HepG2 (cell line): Measurements from ENCODE around the gene GPR158. TPM values are rescaled to one million over a fixed set of nuclear protein-coding genes. Genes with fewer than 3 reads are reported as not detected.

Experiments used
- ATAC-seq: fragments of 200-7000 bp; cut with Tn5 transposase; 3 replicates; pipeline ENCODE4 v1.9.1; 2020; ENCODE audit warnings: mild to moderate bottlenecking, moderate library complexity
- BruUV-seq: library from RNA; stranded (reverse); fragments of 400-500 nt; replicated peaks from 2 replicates; lab custom pipeline; 2021; lab: Mats Ljungman, UMichigan
- CTCF ChIA-PET: fragments of 300-600 bp; formaldehyde crosslinking; extraction: SDS; loops from one replicate; lab custom pipeline; 2021; ENCODE audit warnings: low total read pairs, inconsistent platforms, low intra/inter-chr PET ratio; lab: Yijun Ruan, JAX
- POLR2A ChIA-PET: fragments of 350-600 bp; sonication (Branson Sonifier 250); formaldehyde crosslinking; loops from one replicate; lab custom pipeline; 2020; ENCODE audit warnings: antibody characterized with exemption, inconsistent platforms; lab: Yijun Ruan, JAX
- DNase-seq: peaks from one replicate; pipeline ENCODE4 v3.0.0-alpha.2; 2015; ENCODE audit warnings: low spot score
- FAIRE-seq: peaks from 3 replicates; lab custom pipeline; 2011; peaks lifted over from hg19 to GRCh38; lab: Jason Lieb, UNC
- H2AFZ ChIP-seq: one replicate; pipeline ENCODE4 v1.6.1; 2011; ENCODE audit warnings: low read length, inconsistent platforms
- H3K27ac ChIP-seq: fragments of 300-600 bp; 3 replicates; pipeline ENCODE4 v1.8.0; 2011; ENCODE audit warnings: mixed run types, mild to moderate bottlenecking, mixed read lengths, low read length, inconsistent platforms; ENCODE audit not compliant: insufficient read depth; ENCODE audit errors: extremely low read length
- H3K27me3 ChIP-seq, 2 experiments: fragments of 200-600 bp in 1 of 2; 2 replicates in 1 of 2; 3 replicates in 1 of 2; pipeline versions ENCODE4 v1.6.0 to v1.8.0; 2011; ENCODE audit warnings: low read length in 2 of 2, mild to moderate bottlenecking in 2 of 2, moderate library complexity in 2 of 2, inconsistent platforms in 1 of 2; ENCODE audit not compliant: insufficient read depth in 2 of 2, control insufficient read depth in 1 of 2
- H3K36me3 ChIP-seq, 2 experiments: fragments of 200-600 bp in 1 of 2; replicated peaks in 1 of 2; 2 replicates in 1 of 2; 3 replicates in 1 of 2; pipeline versions ENCODE4 v1.5.1 to v1.8.0; 2011; ENCODE audit warnings: low read length in 2 of 2, inconsistent platforms in 1 of 2; ENCODE audit not compliant: insufficient read depth in 2 of 2, control insufficient read depth in 1 of 2
- H3K4me1 ChIP-seq: 2 replicates; pipeline ENCODE4 v1.5.1; 2012; ENCODE audit warnings: low read length, inconsistent platforms; ENCODE audit not compliant: insufficient read depth
- H3K4me2 ChIP-seq: 2 replicates; pipeline ENCODE4 v1.6.0; 2011; ENCODE audit warnings: low read depth, low read length, inconsistent platforms
- H3K4me3 ChIP-seq, 3 experiments: fragments of 200-600 bp in 1 of 3; sonication (generic), shearing (Covaris generic) in 1 of 3; replicated peaks in 1 of 3; 2 replicates each; pipeline ENCODE4 v1.5.1; 2011 to 2016; ENCODE audit warnings: low read length in 3 of 3, inconsistent platforms in 2 of 3, low read depth in 2 of 3, mild to moderate bottlenecking in 2 of 3, control low read depth in 1 of 3, mixed read lengths in 1 of 3; ENCODE audit not compliant: insufficient read depth in 1 of 3
- H3K79me2 ChIP-seq: one replicate; pipeline ENCODE4 v1.6.1; 2011; ENCODE audit warnings: low read length, inconsistent platforms; ENCODE audit not compliant: insufficient read depth
- H3K9ac ChIP-seq: 2 replicates; pipeline ENCODE4 v1.6.0; 2011; ENCODE audit warnings: mild to moderate bottlenecking, low read depth, low read length, inconsistent platforms; ENCODE audit not compliant: insufficient read depth
- H3K9me3 ChIP-seq: 2 replicates; pipeline ENCODE4 v1.5.1; 2012; ENCODE audit warnings: mild to moderate bottlenecking, low read length
- H4K20me1 ChIP-seq: 2 replicates; pipeline ENCODE4 v1.6.0; 2011; ENCODE audit warnings: inconsistent platforms, mild to moderate bottlenecking, low read length, moderate library complexity; ENCODE audit not compliant: insufficient read depth
- HNRNPL ChIP-seq: fragments of 200-400 bp; formaldehyde crosslinking; IDR thresholded peaks from 2 replicates; pipeline ENCODE4 v1.6.1; 2017; ENCODE audit warnings: mild to moderate bottlenecking, low read depth, low read length
- HOXA9 ChIP-seq: sonication (generic); formaldehyde crosslinking; IDR thresholded peaks from 2 replicates; pipeline ENCODE4 v1.8.1; 2022; ENCODE audit warnings: missing genetic modification reagents, mild to moderate bottlenecking, moderate library complexity, borderline replicate concordance
- RFX1 ChIP-seq: fragments of 450-650 bp; IDR thresholded peaks from 2 replicates; pipeline ENCODE4 v1.6.1; 2017
- ZNF652 ChIP-seq: IDR thresholded peaks from 2 replicates; pipeline ENCODE4 v1.6.1; 2016; ENCODE audit warnings: low read depth, borderline replicate concordance
- ZNF780A ChIP-seq: sonication (generic); formaldehyde crosslinking; IDR thresholded peaks from 2 replicates; pipeline ENCODE4 v1.8.0; 2022; ENCODE audit warnings: mild to moderate bottlenecking, missing genetic modification reagents, moderate library complexity
- WGBS: methylation state at CpG from one replicate; pipeline ENCODE4 v1.1.6; 2017; ENCODE audit warnings: low lambda C conversion rate; 5-methylcytosine and 5-hydroxymethylcytosine counted together
- in situ Hi-C: cut with HindIII; loops from 2 replicates; pipeline ENCODE4 v1.10.0; 2017; ENCODE audit warnings: low pct_unique_long_range_greater_than_20kb; ENCODE audit not compliant: extremely low pct_ligation_motif_present
- intact Hi-C: fragments of 100-400 bp; cut with micrococcal nuclease; formaldehyde crosslinking; loops from one replicate; pipeline ENCODE4 v1.10.0; 2022; ENCODE audit not compliant: unreplicated experiment
- polyA plus RNA-seq, 8 experiments: library from polyadenylated mRNA; depleted of rRNA in 3 of 8; stranded (reverse) in 7 of 8; unstranded in 1 of 8; fragments of >200 nt; fragmentation: Illumina TruSeq in 4 of 8; extraction: Trizol in 4 of 8; gene quantifications; 2 replicates each; pipeline versions ENCODE4 v1.2.1 to v1.2.3, GENCODE V29; 2011 to 2016; ENCODE audit warnings: low read depth in 4 of 8, missing spikeins in 1 of 8, mixed read lengths in 1 of 8; ENCODE audit not compliant: insufficient read depth in 1 of 8
- total RNA-seq, 5 experiments: library from RNA; depleted of rRNA; stranded (reverse); fragments of >200 nt; fragmentation: Illumina TruSeq; extraction: Trizol; gene quantifications; 2 replicates each; pipeline ENCODE4 v1.2.3, GENCODE V29; 2016; ENCODE audit warnings: low read depth in 1 of 5
- TF ChIP-seq, protein P1 (sequence below): sonication (generic); formaldehyde crosslinking; IDR thresholded peaks from 2 replicates; pipeline ENCODE4 v1.8.0; 2022; ENCODE audit warnings: missing genetic modification reagents, mild to moderate bottlenecking, moderate library complexity, borderline replicate concordance
- TF ChIP-seq, protein P2 (sequence below): sonication (generic); formaldehyde crosslinking; IDR thresholded peaks from 2 replicates; pipeline ENCODE4 v1.8.0; 2022; ENCODE audit warnings: missing genetic modification reagents, mild to moderate bottlenecking, borderline replicate concordance

The GPR158 gene
- total and polyA plus RNA-seq, 2 of the 13 experiments (the other 11 are each of a cell fraction or from before 2014, with no cell fraction given) = not detected

DNA sequence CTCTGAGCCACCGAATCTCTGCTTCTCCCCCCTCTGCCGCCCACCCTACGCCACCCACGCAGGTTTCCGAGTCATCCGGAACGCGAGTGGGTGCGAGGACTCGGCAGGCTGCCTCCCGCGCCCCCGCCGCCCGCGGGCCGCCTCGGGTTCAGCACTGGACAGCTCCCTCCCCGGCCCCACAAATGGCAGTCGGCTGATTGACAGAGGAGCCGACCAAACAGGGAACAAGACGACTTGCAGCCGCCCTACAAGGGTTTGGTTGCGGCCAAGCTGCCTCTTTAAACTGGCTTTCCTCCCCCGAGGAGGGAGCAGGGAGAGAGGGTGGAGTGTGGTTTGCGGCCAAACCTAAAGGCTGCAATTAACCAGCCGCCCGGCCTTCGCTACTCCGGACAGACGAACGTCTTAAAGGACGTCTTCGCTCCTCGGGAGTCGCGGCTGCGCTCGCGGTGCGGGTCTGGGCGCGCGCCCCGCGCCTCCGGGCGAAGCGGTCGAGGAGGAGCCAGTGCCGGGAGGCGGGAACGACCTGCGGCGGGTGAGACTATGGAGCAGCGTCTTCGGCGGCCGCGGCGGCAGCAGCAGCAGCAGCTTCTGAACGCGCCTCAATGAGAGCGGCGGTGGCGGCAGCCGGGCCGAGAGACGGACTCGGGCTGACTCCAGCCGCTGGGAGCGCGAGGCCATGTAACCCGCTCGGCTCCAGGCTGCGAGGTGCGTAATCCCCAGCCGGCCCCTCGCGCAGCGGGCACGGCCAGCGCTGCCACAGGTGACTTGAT is at the start of gene GPR158 (continued):
- TF ChIP-seq, protein P1, sequence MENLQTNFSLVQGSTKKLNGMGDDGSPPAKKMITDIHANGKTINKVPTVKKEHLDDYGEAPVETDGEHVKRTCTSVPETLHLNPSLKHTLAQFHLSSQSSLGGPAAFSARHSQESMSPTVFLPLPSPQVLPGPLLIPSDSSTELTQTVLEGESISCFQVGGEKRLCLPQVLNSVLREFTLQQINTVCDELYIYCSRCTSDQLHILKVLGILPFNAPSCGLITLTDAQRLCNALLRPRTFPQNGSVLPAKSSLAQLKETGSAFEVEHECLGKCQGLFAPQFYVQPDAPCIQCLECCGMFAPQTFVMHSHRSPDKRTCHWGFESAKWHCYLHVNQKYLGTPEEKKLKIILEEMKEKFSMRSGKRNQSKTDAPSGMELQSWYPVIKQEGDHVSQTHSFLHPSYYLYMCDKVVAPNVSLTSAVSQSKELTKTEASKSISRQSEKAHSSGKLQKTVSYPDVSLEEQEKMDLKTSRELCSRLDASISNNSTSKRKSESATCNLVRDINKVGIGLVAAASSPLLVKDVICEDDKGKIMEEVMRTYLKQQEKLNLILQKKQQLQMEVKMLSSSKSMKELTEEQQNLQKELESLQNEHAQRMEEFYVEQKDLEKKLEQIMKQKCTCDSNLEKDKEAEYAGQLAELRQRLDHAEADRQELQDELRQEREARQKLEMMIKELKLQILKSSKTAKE (CRISPR knock-in tag) = 0 out of 2 replicates have a peak, but pooled peaks have one; percentile 33
- TF ChIP-seq ZNF780A (CRISPR knock-in tag) (peak; percentile 80), ZNF652 (CRISPR knock-in tag) (no peak)
- TF ChIP-seq, protein P2, sequence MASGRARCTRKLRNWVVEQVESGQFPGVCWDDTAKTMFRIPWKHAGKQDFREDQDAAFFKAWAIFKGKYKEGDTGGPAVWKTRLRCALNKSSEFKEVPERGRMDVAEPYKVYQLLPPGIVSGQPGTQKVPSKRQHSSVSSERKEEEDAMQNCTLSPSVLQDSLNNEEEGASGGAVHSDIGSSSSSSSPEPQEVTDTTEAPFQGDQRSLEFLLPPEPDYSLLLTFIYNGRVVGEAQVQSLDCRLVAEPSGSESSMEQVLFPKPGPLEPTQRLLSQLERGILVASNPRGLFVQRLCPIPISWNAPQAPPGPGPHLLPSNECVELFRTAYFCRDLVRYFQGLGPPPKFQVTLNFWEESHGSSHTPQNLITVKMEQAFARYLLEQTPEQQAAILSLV (CRISPR knock-in tag) = peak; percentile 53; the same call in 1 of the 2 replicates
- TF ChIP-seq, all 625 proteins: peak for 203

DNA sequence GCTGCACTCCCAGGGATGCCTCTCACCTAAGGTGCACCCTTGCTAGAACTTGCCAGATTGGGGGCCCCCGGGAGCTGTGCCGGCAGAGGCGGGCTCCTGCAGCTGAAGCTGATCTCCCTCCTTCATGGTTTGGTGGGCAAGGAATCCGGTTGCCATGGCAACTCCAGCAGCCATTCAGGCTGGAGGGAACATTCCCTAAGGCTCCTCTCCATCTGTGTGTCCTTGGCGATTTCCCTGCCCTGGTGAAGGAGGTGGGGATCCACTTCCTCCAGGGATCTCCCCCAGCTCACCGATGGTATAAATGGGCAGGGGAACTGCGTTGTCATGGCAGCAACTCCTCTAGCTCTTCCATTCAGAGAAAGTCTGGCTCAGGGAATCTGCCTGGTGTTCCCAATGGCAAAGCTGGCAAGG is 49.6 kb upstream of the GPR158 start:
- peaks cover 0 to 11% of the 10 kb centered on the region in 2 experiments; a peak in 3 of 5 replicates for H3K27me3 ChIP-seq
- H3K79me2 ChIP-seq = no peaks in the 10 kb centered on the region
- no peak for DNase-seq
- in situ Hi-C loops (no loop called here), intact Hi-C loops (no loop called here)
- no peaks in the 10 kb centered on the region for H4K20me1 ChIP-seq
- ChIA-PET CTCF (no interaction called here), POLR2A (no interaction called here)
- TF ChIP-seq HOXA9 (CRISPR knock-in tag) (no peak), HNRNPL (no peak), RFX1 (peak; percentile 38; the same call in 1 of the 2 replicates)
- no peak overlapping the region for H3K27ac ChIP-seq
- H3K9ac ChIP-seq = no peak overlapping the region
- H3K9me3 ChIP-seq = no peaks in the 10 kb centered on the region
- no peaks in the 10 kb centered on the region for H3K4me1 ChIP-seq
- no peaks in the 10 kb centered on the region for H3K36me3 ChIP-seq
- ATAC-seq = no peak
- no peak overlapping the region for H3K4me2 ChIP-seq
- no TSS peak for BruUV-seq
- no peak overlapping the region for H3K4me3 ChIP-seq
- 0% methylated on average over 1 of the region's 7 CpGs for WGBS
- no peak overlapping the region for H2AFZ ChIP-seq
- FAIRE-seq = no peak
